Measurements from ENCODE around the gene PRADC1.
"Not testable (repeated sequence)": the region's sequence is repeated elsewhere in the genome, so short reads cannot be mapped to it uniquely, and the experiment has no call there.

The PRADC1 gene

DNA sequence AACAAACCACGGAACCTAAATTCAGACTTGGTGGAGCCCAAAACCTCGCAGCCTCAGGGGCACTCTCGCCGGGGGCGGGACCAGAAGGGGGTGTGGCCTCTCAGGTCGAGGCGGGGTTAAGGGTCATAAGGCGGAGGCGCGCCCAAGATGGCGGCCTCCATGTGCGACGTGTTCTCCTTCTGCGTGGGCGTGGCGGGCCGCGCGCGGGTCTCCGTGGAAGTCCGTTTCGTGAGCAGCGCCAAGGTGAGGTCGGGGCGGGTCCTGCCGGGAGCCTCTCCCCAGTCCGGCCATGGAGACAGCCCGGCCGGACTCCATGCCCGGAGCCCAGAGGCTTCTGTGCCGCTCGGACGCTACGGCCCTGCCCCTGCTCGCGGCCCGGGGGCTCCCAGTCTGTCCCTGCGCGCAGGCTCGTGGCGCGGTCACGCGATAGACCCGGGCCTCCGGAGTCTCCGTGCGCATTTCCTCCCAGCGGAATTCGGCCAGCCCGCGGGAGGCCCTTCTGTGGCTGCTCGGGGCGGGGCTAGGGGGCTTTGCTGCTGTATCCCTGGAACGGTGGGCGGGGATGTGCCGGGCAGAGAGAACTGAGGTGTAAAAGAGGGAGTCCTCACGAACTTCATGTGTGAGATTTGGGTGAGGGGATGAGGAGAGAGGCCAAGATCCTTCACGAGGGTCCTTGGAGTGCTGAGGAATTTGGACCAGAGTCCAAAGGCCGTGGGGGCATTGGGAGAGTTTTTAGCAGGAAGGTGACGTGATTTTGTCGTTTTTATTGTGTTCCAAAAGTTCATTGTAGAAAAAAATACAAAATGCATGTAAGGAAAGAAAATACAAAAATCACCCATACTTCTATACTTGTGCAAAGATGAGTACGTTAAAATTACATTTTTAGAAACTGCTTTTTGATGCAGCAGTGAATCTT is 18.7 kb downstream of the PRADC1 start, which contains the start of gene SMYD5:
SMYD5 (plus strand) TSS at position 126 of the 916 bp plus-strand sequence; CDS start at position 148, 22 bp downstream.
- Mint-ChIP-seq H3K27ac (peak within 1 kb of the TSS; percentile 95), H3K4me1 (peaks cover 17 to 32% of the 10 kb centered on the region in 2 donors), H3K4me3 (peak within 1 kb of the TSS; percentile 92 to 95), H3K36me3 (peaks cover 2 to 6% of the 10 kb centered on the region in 2 donors), H3K27me3 (peaks cover 9 to 10% of the 10 kb centered on the region in 2 donors), H3K9me3 (no peaks in the 10 kb centered on the region)
- ATAC-seq (replicated peaks) (peak; percentile 91 to 94), DNase-seq (peak; percentile 86)

DNA sequence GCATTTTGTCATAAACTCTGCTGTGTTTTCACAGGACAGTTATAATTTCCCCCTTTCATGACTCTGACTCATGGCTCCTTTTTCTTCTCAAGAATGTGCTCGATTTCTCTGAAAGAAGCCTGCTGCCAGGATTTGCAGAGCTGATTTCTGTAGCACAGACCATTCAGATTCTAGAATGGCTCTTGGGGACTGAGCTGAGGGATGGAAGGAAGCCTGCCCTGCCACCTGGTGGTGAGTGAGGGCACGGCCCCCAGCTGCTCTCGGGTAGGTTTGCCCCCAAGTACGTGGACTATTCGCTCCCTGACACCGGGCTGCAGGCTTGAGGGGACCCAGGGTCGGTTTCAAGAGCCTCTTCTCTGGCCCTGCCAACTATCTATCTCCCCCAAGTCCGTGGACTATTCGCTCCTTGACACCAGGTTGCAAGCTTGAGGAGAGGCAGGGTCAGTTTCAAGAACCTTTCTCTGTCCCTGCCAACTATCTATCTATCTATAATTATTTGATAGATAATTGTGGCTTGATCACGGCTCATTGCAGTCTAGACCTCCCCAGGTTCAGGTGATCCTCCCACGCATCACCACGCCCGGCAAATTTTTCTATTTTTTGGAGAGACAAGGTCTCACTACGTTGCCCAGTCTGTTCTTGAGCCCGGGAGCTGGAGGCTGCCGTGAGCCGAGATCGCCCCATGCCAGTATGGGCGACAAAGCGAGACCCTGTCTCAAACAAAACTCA is 20.4 kb downstream of the PRADC1 start:
- DNase-seq (peak; percentile 60), ATAC-seq (replicated peaks) (peak; percentile 74 to 75)
- Mint-ChIP-seq H3K4me1 (peaks cover 17 to 31% of the 10 kb centered on the region in 2 donors), H3K27ac (no peak overlapping the region), H3K9me3 (no peaks in the 10 kb centered on the region), H3K4me3 (no peak overlapping the region), H3K36me3 (peaks cover 0 to 2% of the 10 kb centered on the region in 2 donors), H3K27me3 (peaks cover 14 to 15% of the 10 kb centered on the region in 2 donors)

DNA sequence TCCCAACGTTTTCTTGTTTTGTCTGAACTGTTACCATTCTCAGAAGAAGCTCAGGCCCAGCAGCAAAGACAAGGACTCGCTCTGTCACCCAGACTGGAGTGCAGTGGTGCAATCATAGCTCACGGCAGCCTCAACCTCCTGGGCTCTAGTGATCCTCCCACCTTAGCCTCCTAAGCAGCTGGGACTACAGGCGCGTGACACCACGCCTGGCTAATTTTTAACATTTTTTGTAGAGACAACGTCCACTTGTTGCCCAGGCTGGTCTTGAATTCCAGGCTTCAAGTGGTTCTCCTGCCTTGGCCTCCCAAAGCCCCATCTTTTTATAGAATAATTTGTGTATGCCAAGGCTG is 21.0 kb downstream of the PRADC1 start:
- DNase-seq (no peak), ATAC-seq (replicated peaks) (no peak)
- Mint-ChIP-seq H3K9me3 (no peaks in the 10 kb centered on the region), H3K27ac (no peak overlapping the region), H3K4me3 (no peak overlapping the region), H3K36me3 (no peaks in the 10 kb centered on the region), H3K27me3 (peaks cover 14 to 19% of the 10 kb centered on the region in 2 donors), H3K4me1 (peaks cover 17 to 31% of the 10 kb centered on the region in 2 donors)

DNA sequence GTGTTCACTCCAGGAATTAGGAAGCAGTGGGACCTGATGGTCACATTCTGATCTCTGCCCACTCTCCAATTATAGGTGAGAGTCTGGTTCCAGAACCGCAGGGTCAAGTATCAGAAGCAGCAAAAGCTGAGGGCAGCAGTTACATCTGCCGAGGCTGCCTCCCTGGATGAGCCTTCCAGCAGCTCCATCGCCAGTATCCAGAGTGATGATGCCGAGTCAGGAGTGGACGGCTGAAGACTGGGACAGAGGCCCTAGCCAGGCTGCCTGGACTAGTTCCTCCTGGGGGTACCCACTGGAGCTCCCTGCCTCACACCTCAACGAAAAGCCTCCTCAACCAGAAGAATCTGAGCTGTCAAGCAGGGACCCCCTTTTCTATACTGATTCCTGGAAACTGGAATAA is 22.3 kb downstream of the PRADC1 start:
- peaks cover 16 to 30% of the 10 kb centered on the region in 2 donors for H3K4me1 Mint-ChIP-seq
- no peaks in the 10 kb centered on the region for H3K36me3 Mint-ChIP-seq
- no peak overlapping the region for H3K4me3 Mint-ChIP-seq
- no peak for DNase-seq
- peaks cover 20 to 23% of the 10 kb centered on the region in 2 donors for H3K27me3 Mint-ChIP-seq
- no peak for ATAC-seq (replicated peaks)
- H3K9me3 Mint-ChIP-seq: no peaks in the 10 kb centered on the region
- H3K27ac Mint-ChIP-seq: no peak overlapping the region

DNA sequence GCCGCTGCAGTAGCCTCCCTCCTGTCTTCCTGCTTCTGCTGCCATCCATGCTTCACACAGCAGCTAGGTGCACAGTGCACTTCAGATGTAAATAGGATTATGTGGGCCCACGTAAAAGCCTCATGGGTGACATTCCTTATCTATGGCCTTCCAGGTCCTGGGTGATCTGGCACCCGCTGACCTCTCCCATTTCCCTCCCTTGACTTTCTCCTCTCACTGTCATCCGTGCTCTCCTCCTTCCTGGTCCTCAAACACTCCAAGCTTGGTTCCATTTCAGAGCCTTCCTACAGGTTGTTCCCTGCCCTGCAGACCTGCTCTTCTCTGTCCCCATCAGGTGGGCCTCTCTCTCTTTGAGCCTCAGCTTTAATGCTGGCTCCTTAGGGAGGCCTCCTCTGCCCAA is 23.0 kb downstream of the PRADC1 start:
- Mint-ChIP-seq H3K4me1 (peaks cover 10 to 23% of the 10 kb centered on the region in 2 donors), H3K4me3 (no peak overlapping the region), H3K27me3 (peaks cover 23 to 25% of the 10 kb centered on the region in 2 donors), H3K36me3 (no peaks in the 10 kb centered on the region), H3K27ac (no peak overlapping the region), H3K9me3 (no peaks in the 10 kb centered on the region)
- DNase-seq: no peak
- no peak for ATAC-seq (replicated peaks)

DNA sequence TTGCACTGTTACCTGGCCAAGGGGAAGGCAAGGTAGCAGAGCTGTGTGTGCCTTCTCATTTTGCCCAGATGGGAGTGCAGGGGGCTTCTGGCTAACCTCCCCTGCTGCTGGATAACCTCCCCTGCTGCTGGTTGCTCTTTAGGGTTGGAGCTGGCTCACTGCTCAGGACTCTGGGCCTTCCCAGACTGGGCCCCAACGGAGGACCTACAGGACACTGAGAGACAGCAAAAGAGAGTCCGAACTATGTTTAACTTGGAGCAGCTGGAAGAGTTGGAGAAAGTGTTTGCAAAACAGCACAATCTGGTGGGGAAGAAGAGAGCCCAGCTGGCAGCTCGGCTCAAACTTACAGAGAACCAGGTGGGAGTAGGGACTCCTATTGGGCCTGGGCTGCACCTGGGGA is 24.8 kb downstream of the PRADC1 start:
- DNase-seq: no peak
- Mint-ChIP-seq H3K27me3 (peaks cover 37 to 38% of the 10 kb centered on the region in 2 donors), H3K27ac (no peak overlapping the region), H3K4me3 (no peak overlapping the region), H3K4me1 (peaks cover 1 to 6% of the 10 kb centered on the region in 2 donors), H3K36me3 (no peaks in the 10 kb centered on the region), H3K9me3 (no peaks in the 10 kb centered on the region)
- ATAC-seq (replicated peaks): no peak

DNA sequence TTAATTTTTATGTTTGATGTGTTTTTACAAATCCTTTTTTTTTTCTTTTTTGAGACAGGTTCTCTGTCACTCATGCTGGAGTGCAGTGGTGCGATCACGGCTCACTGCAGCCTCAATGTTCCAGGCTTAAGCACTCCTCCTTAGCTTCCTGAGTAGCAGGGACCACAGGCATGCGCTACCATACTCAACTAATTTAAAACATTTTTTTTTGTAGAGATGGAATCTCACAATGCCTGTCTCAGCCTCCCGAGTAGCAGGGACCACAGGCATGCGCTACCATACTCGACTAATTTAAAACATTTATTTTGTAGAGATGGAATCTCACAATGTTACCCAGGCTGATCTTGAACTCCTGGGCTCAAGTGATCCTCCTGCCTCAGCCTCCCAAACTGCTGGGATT is 27.4 kb downstream of the PRADC1 start:
- no peaks in the 10 kb centered on the region for H3K36me3 Mint-ChIP-seq
- no peaks in the 10 kb centered on the region for H3K9me3 Mint-ChIP-seq
- H3K27ac Mint-ChIP-seq: no peak overlapping the region
- no peak for ATAC-seq (replicated peaks)
- peaks cover 2 to 17% of the 10 kb centered on the region in 2 donors for H3K4me1 Mint-ChIP-seq
- H3K4me3 Mint-ChIP-seq: no peak overlapping the region
- DNase-seq: no peak
- H3K27me3 Mint-ChIP-seq: peaks cover 54 to 61% of the 10 kb centered on the region in 2 donors

DNA sequence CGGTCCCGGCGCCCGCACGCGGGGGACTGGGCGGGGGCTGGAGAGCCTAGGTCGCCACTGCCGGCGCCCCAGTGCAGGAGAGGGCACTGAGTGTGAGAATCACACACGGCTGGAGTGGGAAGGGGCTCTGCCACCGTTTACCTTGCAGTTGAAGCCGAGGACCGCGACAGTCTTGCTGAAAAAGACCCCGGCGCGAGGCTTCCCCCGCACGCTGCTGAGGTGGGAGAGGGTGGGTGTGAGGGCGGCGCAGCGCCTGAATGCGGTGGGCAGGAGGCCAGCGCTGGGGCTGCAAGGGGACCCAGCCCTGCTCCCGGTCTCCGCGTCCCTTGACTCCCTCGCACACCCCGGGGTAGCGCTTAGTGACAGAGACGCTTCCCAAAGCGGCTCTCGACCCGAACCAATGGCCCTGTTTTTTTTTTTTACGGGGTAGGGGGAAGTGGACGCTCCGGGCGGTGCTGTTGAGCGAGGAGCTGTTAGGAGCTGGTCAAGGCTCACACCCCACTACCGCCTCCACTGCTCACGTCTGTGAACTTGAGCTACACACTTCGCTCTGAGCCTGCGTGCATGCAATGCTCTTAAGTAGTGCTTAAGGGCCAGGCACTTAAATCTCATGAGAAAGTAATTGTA is 29.9 kb downstream of the PRADC1 start:
- H3K36me3 Mint-ChIP-seq: no peaks in the 10 kb centered on the region
- H3K4me1 Mint-ChIP-seq: peaks cover 2 to 17% of the 10 kb centered on the region in 2 donors
- H3K27me3 Mint-ChIP-seq: peaks cover 50 to 61% of the 10 kb centered on the region in 2 donors
- DNase-seq (no peak), ATAC-seq (replicated peaks) (peak; percentile 14 to 34)
- H3K9me3 Mint-ChIP-seq: no peaks in the 10 kb centered on the region
- no peak overlapping the region for H3K27ac Mint-ChIP-seq
- H3K4me3 Mint-ChIP-seq: peak overlapping the region; percentile 60 to 71

DNA sequence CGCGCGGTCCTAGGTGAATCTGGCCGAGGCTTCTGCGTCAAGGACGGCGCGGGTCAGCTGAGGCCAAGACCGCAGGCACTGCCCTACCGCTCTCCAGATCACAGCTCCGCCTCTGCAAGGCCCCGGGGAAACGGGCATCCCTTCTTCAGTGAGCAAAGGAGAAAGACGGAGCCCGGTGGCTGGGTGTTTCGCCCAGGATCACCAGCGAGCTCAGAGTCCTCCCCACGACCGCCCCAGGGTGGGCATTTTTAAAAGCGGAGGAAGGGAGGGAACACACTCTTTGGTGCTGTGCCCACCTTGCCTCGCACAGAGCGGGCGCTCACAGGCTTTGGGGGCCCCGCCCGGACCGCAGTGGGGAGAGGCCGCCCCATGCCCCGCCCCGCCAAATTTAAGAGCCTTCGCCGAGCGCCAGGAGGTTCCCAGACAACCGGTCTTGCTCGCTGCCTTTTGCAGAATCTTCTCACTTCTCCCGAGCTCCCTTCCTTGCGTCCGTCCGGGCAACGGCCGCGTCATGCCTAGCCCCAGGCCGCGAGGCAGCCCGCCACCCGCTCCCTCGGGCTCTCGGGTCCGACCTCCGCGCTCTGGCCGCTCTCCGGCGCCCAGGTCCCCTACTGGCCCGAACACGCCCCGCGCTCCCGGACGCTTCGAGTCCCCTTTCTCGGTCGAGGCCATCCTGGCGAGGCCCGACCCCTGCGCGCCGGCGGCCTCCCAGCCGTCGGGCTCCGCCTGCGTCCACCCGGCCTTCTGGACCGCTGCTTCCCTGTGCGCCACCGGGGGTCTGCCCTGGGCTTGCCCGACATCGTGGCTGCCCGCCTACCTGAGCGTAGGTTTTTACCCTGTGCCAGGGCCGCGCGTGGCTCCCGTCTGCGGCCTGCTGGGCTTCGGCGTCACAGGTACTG is 30.6 kb downstream of the PRADC1 start, which contains the start of gene NOTO:
NOTO (plus strand) TSS at position 419 of the 899 bp plus-strand sequence; CDS start at position 512, 93 bp downstream.
- Mint-ChIP-seq H3K4me1 (peaks cover 2 to 17% of the 10 kb centered on the region in 2 donors), H3K36me3 (no peaks in the 10 kb centered on the region), H3K4me3 (peak within 1 kb of the TSS; percentile 60 to 71), H3K9me3 (no peaks in the 10 kb centered on the region), H3K27me3 (peaks cover 53 to 68% of the 10 kb centered on the region in 2 donors), H3K27ac (no peak within 1 kb of the TSS)
- DNase-seq: no peak
- ATAC-seq (replicated peaks): peak; percentile 27 to 36

DNA sequence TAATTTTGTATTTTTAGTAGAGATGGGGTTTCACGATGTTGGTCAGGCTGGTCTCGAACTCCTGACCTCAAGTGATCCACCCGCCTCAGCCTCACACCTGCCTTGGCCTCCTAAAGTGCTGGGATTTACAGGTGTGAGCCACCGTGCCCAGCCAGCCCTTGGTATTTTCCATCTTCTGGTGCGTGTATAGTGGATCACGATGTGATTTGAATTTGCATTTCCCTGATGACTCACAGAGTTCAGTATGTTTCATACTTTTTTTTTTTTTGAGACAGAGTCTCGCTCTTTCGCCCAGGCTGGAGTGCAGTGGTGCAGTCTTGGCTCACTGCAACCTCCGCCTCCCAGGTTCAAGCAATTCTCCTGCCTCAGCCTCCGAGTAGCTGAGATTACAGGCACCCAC is 32.8 kb downstream of the PRADC1 start:
- DNase-seq; H3K36me3 Mint-ChIP-seq; H3K4me3 Mint-ChIP-seq; ATAC-seq (replicated peaks); H3K9me3 Mint-ChIP-seq; H3K27ac Mint-ChIP-seq: not testable (repeated sequence)
- peaks cover 2 to 17% of the 10 kb centered on the region in 2 donors for H3K4me1 Mint-ChIP-seq
- peaks cover 60 to 78% of the 10 kb centered on the region in 2 donors for H3K27me3 Mint-ChIP-seq

DNA sequence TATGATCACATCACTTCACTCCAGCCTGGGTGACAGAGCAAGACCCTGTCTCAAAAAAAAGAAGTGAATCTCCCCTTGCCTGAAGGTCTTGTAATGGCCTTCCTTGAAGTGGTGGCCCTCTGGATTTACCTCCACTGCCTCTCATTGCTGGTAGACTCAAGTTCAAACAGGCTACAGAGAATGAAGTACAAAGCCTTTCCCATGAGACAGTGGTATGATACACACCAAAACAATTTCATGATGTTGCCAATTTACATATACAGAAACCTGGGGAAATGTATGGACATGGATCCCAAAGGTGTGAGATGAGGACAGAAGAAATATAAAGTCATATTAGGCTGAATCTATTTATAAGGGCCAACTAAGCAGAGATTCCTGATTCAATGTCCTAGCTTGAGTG is 35.5 kb downstream of the PRADC1 start:
- H3K4me1 Mint-ChIP-seq: peaks cover 2 to 12% of the 10 kb centered on the region in 2 donors
- H3K4me3 Mint-ChIP-seq: no peak overlapping the region
- no peak overlapping the region for H3K27ac Mint-ChIP-seq
- peaks cover 0 to 3% of the 10 kb centered on the region in 2 donors for H3K36me3 Mint-ChIP-seq
- DNase-seq: no peak
- H3K27me3 Mint-ChIP-seq: peaks cover 41 to 60% of the 10 kb centered on the region in 2 donors
- H3K9me3 Mint-ChIP-seq: peaks cover 2 to 4% of the 10 kb centered on the region in 2 donors
- ATAC-seq (replicated peaks): no peak

DNA sequence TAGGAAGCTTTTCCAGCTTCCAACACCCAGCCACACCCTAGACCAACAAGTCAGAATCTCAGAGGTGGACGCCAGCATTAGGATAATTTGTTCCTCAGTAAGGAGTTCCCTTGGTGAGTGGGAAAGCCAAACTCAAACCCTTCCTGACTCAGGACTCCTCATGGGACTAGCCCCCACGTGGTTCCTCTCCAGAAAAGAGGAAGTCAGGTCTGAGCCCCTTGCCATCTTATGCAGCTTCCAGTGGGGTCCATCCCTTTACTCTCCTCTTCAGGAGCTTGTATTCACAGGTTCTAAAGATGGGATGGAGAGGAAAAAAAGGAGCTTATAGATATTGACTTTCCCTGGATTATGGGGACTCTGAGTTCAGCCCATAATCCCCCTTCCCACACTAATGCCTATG is 45.5 kb downstream of the PRADC1 start:
- Mint-ChIP-seq H3K36me3 (peaks cover 0 to 2% of the 10 kb centered on the region in 2 donors), H3K4me1 (no peaks in the 10 kb centered on the region), H3K27me3 (peaks cover 31 to 68% of the 10 kb centered on the region in 2 donors), H3K9me3 (peaks cover 0 to 6% of the 10 kb centered on the region in 2 donors), H3K27ac (no peak overlapping the region), H3K4me3 (no peak overlapping the region)
- no peak for ATAC-seq (replicated peaks)
- no peak for DNase-seq

DNA sequence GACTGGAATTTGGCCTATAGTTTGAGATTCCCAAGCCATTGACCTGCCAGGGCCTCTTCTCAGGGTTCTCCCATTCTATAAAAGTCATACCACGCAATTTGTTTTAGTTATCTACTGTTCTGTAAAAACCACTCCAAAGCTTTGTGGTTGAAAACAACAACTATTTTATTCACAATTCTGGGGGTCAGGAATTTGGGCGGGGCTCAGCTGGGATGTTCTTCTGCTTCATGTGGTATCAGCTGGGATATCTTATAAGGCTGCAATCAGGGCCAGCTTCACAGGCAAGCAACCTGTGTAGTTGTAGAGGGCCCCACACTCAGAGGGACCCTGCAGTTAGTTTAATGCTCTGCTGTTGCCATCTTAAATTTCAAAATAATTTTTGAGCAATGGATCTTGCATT is 47.1 kb downstream of the PRADC1 start:
- H3K9me3 Mint-ChIP-seq: peaks cover 0 to 6% of the 10 kb centered on the region in 2 donors
- H3K36me3 Mint-ChIP-seq: peaks cover 0 to 2% of the 10 kb centered on the region in 2 donors
- peaks cover 28 to 68% of the 10 kb centered on the region in 2 donors for H3K27me3 Mint-ChIP-seq
- no peak for ATAC-seq (replicated peaks)
- H3K27ac Mint-ChIP-seq: no peak overlapping the region
- no peaks in the 10 kb centered on the region for H3K4me1 Mint-ChIP-seq
- no peak for DNase-seq
- H3K4me3 Mint-ChIP-seq: no peak overlapping the region

Data from stimulated activated naive B cell treated with anti-CD40 and anti-IgM and Interleukin-4, amounts not matched to agents 10 μg/mL and 1 μg/mL and 100 μg/mL, for 72 hours (primary cell).